SU-DHL-6 (cell line): ENCODE data around the gene GAPVD1.
"Not testable (repeated sequence)": the region's sequence is repeated elsewhere in the genome, so short reads cannot be mapped to it uniquely, and the experiment has no call there.

Experiments used
- H2AFZ ChIP-seq: fragments of 200-600 bp; sonication (generic); 2 replicates; pipeline ENCODE4 v1.6.1; 2014; ENCODE audit warnings: low read depth, mild to moderate bottlenecking, moderate library complexity, mixed read lengths, antibody characterized with exemption, low read length; ENCODE audit not compliant: severe bottlenecking
- H3F3A ChIP-seq: fragments of 200-600 bp; shearing (Covaris generic); 2 replicates; pipeline ENCODE4 v1.6.0; 2016; ENCODE audit warnings: antibody characterized with exemption, mild to moderate bottlenecking; ENCODE audit not compliant: insufficient read depth
- H3K27ac ChIP-seq: fragments of 200-600 bp; sonication (generic); 2 replicates; pipeline ENCODE4 v1.5.1; 2016; ENCODE audit warnings: low read depth, mild to moderate bottlenecking, low read length, moderate library complexity, mixed read lengths
- H3K27me3 ChIP-seq: fragments of 200-600 bp; sonication (generic), shearing (Covaris generic); 2 replicates; pipeline ENCODE4 v1.6.0; 2014; ENCODE audit warnings: mild to moderate bottlenecking, low read length
- H3K36me3 ChIP-seq: fragments of 200-600 bp; sonication (generic); 2 replicates; pipeline ENCODE4 v1.6.1; 2014; ENCODE audit warnings: mild to moderate bottlenecking, low read length, mixed read lengths
- H3K4me2 ChIP-seq: fragments of 300-600, 200-600 bp; shearing (Covaris generic), sonication (generic); 2 replicates; pipeline ENCODE4 v1.6.0; 2014; ENCODE audit warnings: low read length, low read depth, mild to moderate bottlenecking; ENCODE audit not compliant: poor library complexity, severe bottlenecking
- H3K4me3 ChIP-seq: fragments of 200-600 bp; sonication (generic); 2 replicates; pipeline ENCODE4 v1.5.1; 2014; ENCODE audit warnings: antibody characterized with exemption, low read length, mild to moderate bottlenecking, mixed read lengths; ENCODE audit not compliant: insufficient read depth, poor library complexity, severe bottlenecking
- H3K79me2 ChIP-seq: fragments of 200-600 bp; sonication (generic); 2 replicates; pipeline ENCODE4 v1.6.1; 2014; ENCODE audit warnings: mild to moderate bottlenecking, low read length, moderate library complexity; ENCODE audit not compliant: insufficient read depth
- H3K9ac ChIP-seq: fragments of 200-600 bp; sonication (generic); 2 replicates; pipeline ENCODE4 v1.7.0; 2014; ENCODE audit warnings: mild to moderate bottlenecking, low read length
- H3K9me2 ChIP-seq: fragments of 200-600 bp; sonication (generic); replicated peaks from 2 replicates; pipeline ENCODE4 v1.6.1; 2014; ENCODE audit warnings: low read length; ENCODE audit not compliant: insufficient read depth
- H3K9me3 ChIP-seq: fragments of 200-600 bp; sonication (generic); 2 replicates; pipeline ENCODE4 v1.6.1; 2014; ENCODE audit warnings: low read length, mixed read lengths; ENCODE audit not compliant: insufficient read depth
- H4K20me1 ChIP-seq: fragments of 200-600 bp; sonication (generic); 2 replicates; pipeline ENCODE4 v1.6.1; 2014; ENCODE audit warnings: low read depth, mild to moderate bottlenecking, antibody characterized with exemption, low read length, moderate library complexity, mixed read lengths
- CTCF ChIP-seq: fragments of 200-600 bp; sonication (generic); IDR thresholded peaks from one replicate; pipeline ENCODE4 v1.5.1; 2017; ENCODE audit warnings: antibody characterized with exemption, mild to moderate bottlenecking, low read length, moderate library complexity; ENCODE audit not compliant: insufficient read depth, poor library complexity, severe bottlenecking
- EZH2phosphoT487 ChIP-seq: fragments of 200-600 bp; sonication (generic), shearing (Covaris generic); conservative IDR thresholded peaks from 2 replicates; pipeline ENCODE4 v1.6.1; 2018; ENCODE audit warnings: mild to moderate bottlenecking, antibody characterized with exemption, low read length, moderate library complexity, mixed read lengths

The GAPVD1 gene

GRCh38 chr9:125398243-125398642 lies 136.6 kb downstream of the GAPVD1 start:
- Histone ChIP-seq H3K36me3 (no peaks in the 10 kb centered on the region), H3K9me3 (no peaks in the 10 kb centered on the region), H3F3A (no peaks in the 10 kb centered on the region), H3K27me3 (no peaks in the 10 kb centered on the region), H3K27ac (no peak overlapping the region), H3K79me2 (no peaks in the 10 kb centered on the region), H2AFZ (no peak overlapping the region), H3K9me2 (no peaks in the 10 kb centered on the region), H3K9ac (no peak overlapping the region), H3K4me2 (no peak overlapping the region), H4K20me1 (no peaks in the 10 kb centered on the region), H3K4me3 (no peak overlapping the region)
- TF ChIP-seq EZH2phosphoT487 (no peak), CTCF (no peak)

- Histone ChIP-seq H4K20me1 (no peaks in the 10 kb centered on the region), H3K79me2 (no peaks in the 10 kb centered on the region), H3F3A (no peaks in the 10 kb centered on the region), H2AFZ (no peak overlapping the region), H3K9me3 (no peaks in the 10 kb centered on the region), H3K36me3 (no peaks in the 10 kb centered on the region), H3K27ac (no peak overlapping the region), H3K9me2 (no peaks in the 10 kb centered on the region), H3K4me3 (no peak overlapping the region), H3K4me2 (no peak overlapping the region), H3K27me3 (no peaks in the 10 kb centered on the region), H3K9ac (no peak overlapping the region)
- TF ChIP-seq EZH2phosphoT487 (no peak), CTCF (no peak)
Observed at GRCh38 chr9:125399165-125399564, 137.5 kb downstream of the GAPVD1 start.

- Histone ChIP-seq H3K27me3 (no peaks in the 10 kb centered on the region), H4K20me1 (no peaks in the 10 kb centered on the region), H3K27ac (no peak overlapping the region), H2AFZ (no peak overlapping the region), H3K9me3 (no peaks in the 10 kb centered on the region), H3K9ac (no peak overlapping the region), H3K9me2 (no peaks in the 10 kb centered on the region), H3K4me2 (no peak overlapping the region), H3K79me2 (no peaks in the 10 kb centered on the region), H3F3A (no peaks in the 10 kb centered on the region), H3K4me3 (no peak overlapping the region), H3K36me3 (no peaks in the 10 kb centered on the region)
- TF ChIP-seq EZH2phosphoT487 (no peak), CTCF (no peak)
Observed at GRCh38 chr9:125399666-125400065, 138.0 kb downstream of the GAPVD1 start.

GRCh38 chr9:125400232-125400631 lies 138.6 kb downstream of the GAPVD1 start:
- H3K9ac ChIP-seq, H3K9me3 ChIP-seq, H3K27ac ChIP-seq, H3K9me2 ChIP-seq, H2AFZ ChIP-seq, H3F3A ChIP-seq, H3K4me3 ChIP-seq, H3K27me3 ChIP-seq, H4K20me1 ChIP-seq, H3K36me3 ChIP-seq, H3K79me2 ChIP-seq, H3K4me2 ChIP-seq: not testable (repeated sequence)
